HEK293T (cell line): ENCODE data around the gene ZNF568.

Experiments
- CTCF ChIA-PET: fragments of 350-600 bp; formaldehyde crosslinking; extraction: SDS; loops from one replicate; lab custom pipeline; 2021; ENCODE audit warnings: antibody characterized with exemption, inconsistent platforms; lab: Yijun Ruan, JAX
- POLR2A ChIA-PET: fragments of 350-600 bp; formaldehyde crosslinking; extraction: SDS; loops from one replicate; lab custom pipeline; 2020; ENCODE audit warnings: antibody characterized with exemption, inconsistent platforms; lab: Yijun Ruan, JAX
- DNase-seq: peaks from one replicate; pipeline ENCODE4 v3.0.0; 2012; ENCODE audit warnings: mixed read lengths; ENCODE audit errors: extremely low spot score
- ARNT ChIP-seq: fragments of 450-650 bp; IDR thresholded peaks from 2 replicates; pipeline ENCODE4 v1.6.1; 2017; ENCODE audit warnings: mild to moderate bottlenecking
- BHLHE40 ChIP-seq: fragments of 450-650 bp; IDR thresholded peaks from 2 replicates; pipeline ENCODE4 v1.6.1; 2016; ENCODE audit warnings: mild to moderate bottlenecking, moderate library complexity, borderline replicate concordance
- CTBP1 ChIP-seq: fragments of 450-650 bp; IDR thresholded peaks from 2 replicates; pipeline ENCODE4 v1.6.1; 2016; ENCODE audit warnings: borderline replicate concordance
- ELF4 ChIP-seq: fragments of 450-650 bp; IDR thresholded peaks from 2 replicates; pipeline ENCODE4 v1.6.1; 2017; ENCODE audit warnings: antibody characterized with exemption
- FOXA1 ChIP-seq: fragments of 450-650 bp; IDR thresholded peaks from 2 replicates; pipeline ENCODE4 v1.6.1; 2016; ENCODE audit warnings: mild to moderate bottlenecking
- FOXK2 ChIP-seq: fragments of 450-650 bp; IDR thresholded peaks from 2 replicates; pipeline ENCODE4 v1.6.1; 2016; ENCODE audit warnings: mild to moderate bottlenecking
- FOXM1 ChIP-seq: fragments of 450-650 bp; IDR thresholded peaks from 2 replicates; pipeline ENCODE4 v1.6.1; 2017; ENCODE audit warnings: mild to moderate bottlenecking, borderline replicate concordance
- HDGF ChIP-seq: fragments of 450-650 bp; IDR thresholded peaks from 2 replicates; pipeline ENCODE4 v1.6.1; 2017; ENCODE audit warnings: antibody characterized with exemption, borderline replicate concordance
- L3MBTL2 ChIP-seq: fragments of 450-650 bp; conservative IDR thresholded peaks from 2 replicates; pipeline ENCODE4 v1.6.1; 2016; ENCODE audit warnings: mild to moderate bottlenecking
- LEF1 ChIP-seq: fragments of 450-650 bp; IDR thresholded peaks from 2 replicates; pipeline ENCODE4 v1.6.1; 2017; ENCODE audit warnings: mild to moderate bottlenecking, borderline replicate concordance
- NFRKB ChIP-seq: fragments of 450-650 bp; IDR thresholded peaks from 2 replicates; pipeline ENCODE4 v1.6.1; 2016; ENCODE audit warnings: mild to moderate bottlenecking, moderate library complexity
- SP1 ChIP-seq: fragments of 450-650 bp; IDR thresholded peaks from 2 replicates; pipeline ENCODE4 v1.6.1; 2017
- SUZ12 ChIP-seq: fragments of 450-650 bp; IDR thresholded peaks from 2 replicates; pipeline ENCODE4 v1.6.1; 2016; ENCODE audit warnings: mild to moderate bottlenecking
- TARDBP ChIP-seq: fragments of 450-650 bp; IDR thresholded peaks from 2 replicates; pipeline ENCODE4 v1.6.1; 2016
- ZNF384 ChIP-seq: fragments of 450-650 bp; IDR thresholded peaks from 2 replicates; pipeline ENCODE4 v1.6.1; 2016
- TF ChIP-seq, protein P1 (sequence below): fragments of 450-650 bp; IDR thresholded peaks from 2 replicates; pipeline ENCODE4 v1.6.1; 2016

The ZNF568 gene

DNA sequence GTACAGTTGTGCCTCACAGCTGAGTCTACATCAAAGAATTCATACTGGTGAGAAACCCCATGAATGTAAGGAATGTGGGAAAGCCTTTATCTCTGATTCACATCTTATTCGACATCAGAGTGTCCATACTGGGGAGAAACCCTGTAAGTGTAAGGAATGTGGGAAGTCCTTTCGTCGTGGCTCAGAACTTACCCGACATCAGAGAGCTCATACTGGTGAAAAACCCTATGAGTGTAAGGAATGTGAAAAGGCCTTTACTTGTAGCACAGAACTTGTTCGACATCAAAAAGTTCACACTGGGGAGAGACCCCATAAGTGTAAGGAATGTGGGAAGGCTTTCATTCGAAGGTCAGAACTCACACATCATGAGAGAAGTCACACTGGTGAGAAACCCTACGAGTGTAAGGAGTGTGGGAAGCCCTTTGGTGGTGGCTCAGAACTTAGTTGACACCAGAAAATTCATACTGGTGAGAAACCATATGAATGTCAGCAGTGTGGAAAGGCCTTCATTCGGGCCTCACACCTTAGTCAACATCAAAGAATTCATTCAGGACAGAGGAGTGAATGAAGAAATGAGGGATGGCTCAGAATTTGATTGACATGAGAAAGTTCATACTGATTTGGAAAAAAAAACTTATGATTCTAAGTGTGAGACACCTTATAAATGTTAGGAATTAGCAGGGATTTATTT, 81.2 kb downstream of the ZNF568 start:
- ChIA-PET POLR2A (no interaction called here), CTCF (no interaction called here)
- TF ChIP-seq NFRKB, result no peak
- TF ChIP-seq CTBP1, result no peak
- TF ChIP-seq TARDBP, result no peak
- no peak for TF ChIP-seq FOXA1
- no peak for TF ChIP-seq LEF1
- TF ChIP-seq ELF4, result no peak
- no peak for TF ChIP-seq HDGF
- TF ChIP-seq BHLHE40, result no peak
- no peak for TF ChIP-seq ZNF384
- no peak for TF ChIP-seq SP1
- TF ChIP-seq L3MBTL2, result no peak
- TF ChIP-seq FOXK2, result no peak
- TF ChIP-seq, protein P1, sequence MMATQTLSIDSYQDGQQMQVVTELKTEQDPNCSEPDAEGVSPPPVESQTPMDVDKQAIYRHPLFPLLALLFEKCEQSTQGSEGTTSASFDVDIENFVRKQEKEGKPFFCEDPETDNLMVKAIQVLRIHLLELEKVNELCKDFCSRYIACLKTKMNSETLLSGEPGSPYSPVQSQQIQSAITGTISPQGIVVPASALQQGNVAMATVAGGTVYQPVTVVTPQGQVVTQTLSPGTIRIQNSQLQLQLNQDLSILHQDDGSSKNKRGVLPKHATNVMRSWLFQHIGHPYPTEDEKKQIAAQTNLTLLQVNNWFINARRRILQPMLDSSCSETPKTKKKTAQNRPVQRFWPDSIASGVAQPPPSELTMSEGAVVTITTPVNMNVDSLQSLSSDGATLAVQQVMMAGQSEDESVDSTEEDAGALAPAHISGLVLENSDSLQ, result no peak
- TF ChIP-seq FOXM1, result no peak
- no peak for DNase-seq

DNA sequence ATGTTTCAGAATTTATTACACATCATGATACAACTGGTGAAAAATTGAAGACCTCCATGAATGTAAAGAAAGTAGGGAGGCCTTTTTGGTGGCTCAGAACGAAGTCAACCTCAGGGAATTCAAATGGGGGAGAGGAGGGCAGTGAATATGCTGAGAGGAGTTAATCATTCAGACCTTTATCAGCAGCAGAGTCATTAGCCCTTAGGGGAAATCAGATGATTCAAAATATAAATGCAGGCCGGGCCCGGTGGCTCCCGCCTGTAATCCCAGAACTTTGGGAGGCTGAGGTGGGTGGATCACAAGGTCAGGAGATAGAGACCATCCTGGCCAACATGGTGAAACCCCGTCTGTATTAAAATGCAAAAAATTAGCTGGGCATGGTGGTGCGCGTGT, 81.7 kb downstream of the ZNF568 start:
- POLR2A ChIA-PET, result no interaction called here
- TF ChIP-seq, protein P1, result no peak
- no peak for TF ChIP-seq ELF4
- TF ChIP-seq CTBP1, result no peak
- TF ChIP-seq HDGF, result no peak
- DNase-seq, result no peak
- CTCF ChIA-PET, result no interaction called here

DNA sequence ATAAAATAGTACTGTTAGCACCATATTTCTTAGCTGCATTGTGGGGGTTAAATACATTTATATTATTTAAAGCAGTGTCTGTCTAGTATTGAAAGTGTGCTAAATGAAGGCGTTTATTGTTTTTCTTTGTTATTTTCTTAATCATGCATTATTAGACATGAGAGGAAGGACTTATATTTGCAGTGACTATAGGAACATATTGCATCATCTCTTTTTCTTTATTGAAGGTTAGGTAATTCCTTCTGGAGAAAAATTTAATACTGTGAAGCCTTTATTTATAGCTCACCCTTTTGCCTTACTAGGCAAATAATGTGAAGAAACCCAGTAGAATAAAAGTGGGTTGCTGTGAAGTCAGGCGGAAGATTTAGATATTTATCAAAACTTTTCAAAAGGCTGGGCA, 83.2 kb downstream of the ZNF568 start:
- TF ChIP-seq TARDBP, result no peak
- TF ChIP-seq FOXK2, result no peak
- no peak for TF ChIP-seq ZNF384
- no peak for TF ChIP-seq ARNT
- TF ChIP-seq FOXA1, result no peak
- CTCF ChIA-PET, result no interaction called here
- DNase-seq, result no peak
- POLR2A ChIA-PET, result no interaction called here

DNA sequence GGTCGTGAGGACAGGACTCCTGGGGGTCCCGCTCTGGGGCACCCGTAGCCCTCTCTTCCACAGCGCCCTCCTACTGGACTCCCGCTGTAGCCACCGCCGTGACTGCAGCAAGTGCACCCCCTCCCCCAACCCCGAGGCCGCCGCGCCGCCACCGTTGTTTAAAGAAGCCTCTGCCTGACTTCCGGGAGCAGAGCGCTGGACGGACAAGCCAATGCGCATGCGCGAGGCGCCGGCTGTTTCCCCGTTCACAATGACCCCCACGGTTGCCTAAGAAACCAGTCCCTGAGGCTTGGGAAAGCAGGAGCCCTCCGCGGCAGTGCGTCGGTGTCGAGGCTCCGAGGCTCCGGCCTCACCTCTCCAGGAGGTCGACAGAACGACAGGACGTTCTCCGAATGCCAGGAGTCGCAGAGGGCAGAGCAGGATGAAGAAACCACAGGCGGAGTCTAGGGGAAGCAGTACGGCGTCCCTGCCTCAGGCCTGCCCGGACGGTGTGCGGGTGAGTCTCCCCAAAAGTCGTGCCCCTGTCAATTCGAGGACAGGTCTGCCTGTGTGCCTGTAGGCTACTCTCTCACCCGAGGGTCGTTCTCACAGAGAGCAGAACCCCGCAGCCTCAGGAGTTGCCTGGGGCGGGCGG, 91.6 kb downstream of the ZNF568 start:
- ChIA-PET CTCF (no interaction called here), POLR2A (no interaction called here)
- no peak for DNase-seq
- TF ChIP-seq NFRKB (no peak), ARNT (no peak), FOXM1 (no peak), BHLHE40 (no peak), ELF4 (no peak), HDGF (no peak)
- TF ChIP-seq, protein P1, result no peak

DNA sequence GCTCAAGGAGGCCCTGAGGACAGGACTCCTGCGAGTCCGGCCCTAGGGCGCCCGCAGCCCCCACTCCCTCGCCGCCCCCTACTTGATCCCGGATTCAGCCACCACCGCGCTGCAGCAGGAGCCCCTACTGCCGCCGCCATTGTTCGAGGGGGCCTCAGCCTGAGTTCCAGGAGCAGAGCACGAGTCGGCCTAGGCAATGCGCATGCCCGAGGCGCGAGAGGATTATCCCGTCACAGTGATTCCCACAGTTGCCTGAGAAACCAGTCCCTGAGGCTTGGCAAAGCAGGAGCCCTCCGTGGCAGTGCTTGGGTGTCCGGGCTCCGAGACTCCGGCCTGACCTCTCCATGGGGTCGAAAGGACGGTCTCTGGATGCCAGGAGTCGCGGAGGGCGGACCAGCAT, 93.7 kb downstream of the ZNF568 start:
- TF ChIP-seq SUZ12 (no peak), ARNT (no peak)
- DNase-seq, result no peak
- CTCF ChIA-PET, result no interaction called here
- POLR2A ChIA-PET, result no interaction called here

DNA sequence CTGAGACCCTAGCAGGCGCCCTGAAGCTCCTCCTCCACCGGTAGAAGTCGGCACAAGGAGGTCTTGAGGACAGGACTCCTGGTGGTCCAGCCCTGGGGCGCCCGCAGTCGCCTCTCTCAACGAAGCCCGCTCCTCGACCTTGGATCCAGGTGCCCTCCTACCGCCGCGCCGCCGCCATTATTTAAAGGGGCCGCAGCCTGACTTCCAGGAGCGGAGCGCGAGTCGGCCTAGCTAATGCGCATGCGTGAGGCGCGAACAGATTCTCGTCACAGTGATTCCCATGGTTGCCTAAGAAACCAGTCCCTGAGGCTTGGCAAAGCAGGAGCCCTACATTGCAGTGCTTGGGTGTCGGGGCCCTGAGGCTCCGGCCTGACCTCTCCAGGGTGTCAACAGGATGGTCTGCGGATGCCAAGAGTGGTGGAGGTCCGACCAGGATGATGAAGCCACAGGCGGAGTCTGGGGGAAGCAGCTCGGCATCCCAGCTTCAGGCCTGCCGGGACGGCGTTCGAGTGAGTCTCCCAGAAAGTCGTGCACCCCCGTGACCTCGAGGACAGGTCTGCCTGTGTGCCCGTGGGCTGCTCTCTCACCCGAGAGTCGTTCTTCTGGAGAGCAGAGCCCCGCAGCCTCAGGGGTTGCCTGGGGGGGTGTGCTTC, 96.1 kb downstream of the ZNF568 start:
- ChIA-PET CTCF (no interaction called here), POLR2A (no interaction called here)
- DNase-seq, result no peak
- no peak for TF ChIP-seq FOXK2
- TF ChIP-seq FOXM1, result no peak
- no peak for TF ChIP-seq TARDBP
- TF ChIP-seq ARNT, result no peak

DNA sequence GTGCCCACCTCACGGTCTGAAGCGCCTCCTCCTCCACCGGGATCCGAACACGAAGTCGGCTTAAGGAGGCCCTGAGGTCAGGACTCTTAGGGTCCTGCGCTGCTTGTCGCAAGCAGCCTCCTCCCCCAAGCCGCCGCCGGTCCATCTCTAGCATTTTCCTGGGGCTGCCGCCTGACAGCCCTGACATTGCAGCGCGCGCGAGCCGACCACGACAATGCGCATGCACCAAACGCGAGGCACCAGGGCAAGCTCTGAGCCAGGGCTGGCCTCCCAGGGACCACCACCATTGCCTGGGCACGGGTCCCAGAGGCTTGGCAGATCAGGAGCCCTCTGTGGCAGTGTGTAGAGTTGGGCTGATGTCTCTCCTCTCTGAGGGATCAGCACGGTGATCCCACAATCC, 98.3 kb downstream of the ZNF568 start:
- CTCF ChIA-PET, result no interaction called here
- DNase-seq, result no peak
- POLR2A ChIA-PET, result no interaction called here
- TF ChIP-seq ELF4 (no peak), CTBP1 (no peak), SP1 (no peak), L3MBTL2 (no peak), SUZ12 (no peak), FOXA1 (no peak), FOXM1 (no peak), HDGF (no peak), LEF1 (no peak), BHLHE40 (no peak)
